Measurements from ENCODE around the gene TBXAS1. TPM values are rescaled to one million over a fixed set of nuclear protein-coding genes. Genes with fewer than 3 reads are reported as not detected.

TBXAS1 gene
- total RNA-seq, 3 donors from 2014 or later (not counting 1 experiment from before 2014, with no cell fraction given) = 72.7 to 110 (median 88.7) TPM

- intact Hi-C loops (cut with micrococcal nuclease) = no loop called here
- H3K27me3 Mint-ChIP-seq (ENCODE audit: low read depth in 2 of 2) = no peaks in the 10 kb centered on the region
- 92% methylated on average over 2 of the region's 3 CpGs for WGBS (ENCODE audit: insufficient coverage)
- Histone ChIP-seq H3K4me1 (ENCODE audit: control insufficient read depth, insufficient read depth, low read length) (no peaks in the 10 kb centered on the region), H3K27me3 (ENCODE audit: control insufficient read depth, insufficient read depth, low read length) (no peaks in the 10 kb centered on the region), H3K9me3 (ENCODE audit: control insufficient read depth, insufficient read depth, low read length) (peaks cover 5% of the 10 kb centered on the region), H3K27ac (ENCODE audit: low read length) (no peak overlapping the region), H3K36me3 (ENCODE audit: control insufficient read depth, insufficient read depth, low read length) (no peaks in the 10 kb centered on the region), H3K4me3 (ENCODE audit: low read length) (no peak overlapping the region)
- peaks cover 19% of the 10 kb centered on the region for H3K36me3 Mint-ChIP-seq
- H3K27ac Mint-ChIP-seq = no peak overlapping the region
- H3K9me3 Mint-ChIP-seq = peaks cover 0 to 2% of the 10 kb centered on the region in 2 donors
- H3K4me3 Mint-ChIP-seq = no peak overlapping the region
- H3K4me1 Mint-ChIP-seq = peaks cover 13 to 18% of the 10 kb centered on the region in 2 donors
- DNase-seq (no peak), ATAC-seq (no peak)
- no peak for TF ChIP-seq CTCF (IDR thresholded peaks at IDR 0.05)
These were observed 118.0 kb downstream of the TBXAS1 start for GRCh38 chr7:139947021-139947420.

GRCh38 chr7:139948167-139948566 is 119.1 kb downstream of the TBXAS1 start:
- Mint-ChIP-seq H3K4me3 (no peak overlapping the region), H3K27ac (no peak overlapping the region), H3K9me3 (peaks cover 0 to 2% of the 10 kb centered on the region in 2 donors), H3K4me1 (peaks cover 13 to 14% of the 10 kb centered on the region in 2 donors), H3K36me3 (peaks cover 19% of the 10 kb centered on the region), H3K27me3 (ENCODE audit: low read depth in 2 of 2) (no peaks in the 10 kb centered on the region)
- intact Hi-C loops (cut with micrococcal nuclease) = no loop called here
- Histone ChIP-seq H3K36me3 (ENCODE audit: control insufficient read depth, insufficient read depth, low read length) (no peaks in the 10 kb centered on the region), H3K4me1 (ENCODE audit: control insufficient read depth, insufficient read depth, low read length) (no peaks in the 10 kb centered on the region), H3K9me3 (ENCODE audit: control insufficient read depth, insufficient read depth, low read length) (peaks cover 5% of the 10 kb centered on the region), H3K27me3 (ENCODE audit: control insufficient read depth, insufficient read depth, low read length) (no peaks in the 10 kb centered on the region), H3K4me3 (ENCODE audit: low read length) (no peak overlapping the region), H3K27ac (ENCODE audit: low read length) (no peak overlapping the region)
- 85% methylated on average over 2 of the region's 2 CpGs for WGBS (ENCODE audit: insufficient coverage)
- ATAC-seq = no peak
- TF ChIP-seq CTCF (IDR thresholded peaks at IDR 0.05) = no peak
- no peak for DNase-seq

GRCh38 chr7:139948587-139949335 is 119.7 kb downstream of the TBXAS1 start:
- H3K27me3 ChIP-seq (ENCODE audit: control insufficient read depth, insufficient read depth, low read length) = no peaks in the 10 kb centered on the region
- peaks cover 9 to 13% of the 10 kb centered on the region in 2 donors for H3K4me1 Mint-ChIP-seq
- DNase-seq = no peak
- H3K9me3 ChIP-seq (ENCODE audit: control insufficient read depth, insufficient read depth, low read length) = peaks cover 5% of the 10 kb centered on the region
- no peaks in the 10 kb centered on the region for H3K36me3 ChIP-seq (ENCODE audit: control insufficient read depth, insufficient read depth, low read length)
- 96% methylated on average over 10 of the region's 10 CpGs for WGBS (ENCODE audit: insufficient coverage)
- ATAC-seq = no peak
- no peak overlapping the region for H3K4me3 Mint-ChIP-seq
- intact Hi-C loops (cut with micrococcal nuclease) = no loop called here
- H3K27ac ChIP-seq (ENCODE audit: low read length) = no peak overlapping the region
- peak overlapping the region in 1 of 2 donors; percentile 4 for H3K27ac Mint-ChIP-seq
- no peaks in the 10 kb centered on the region for H3K4me1 ChIP-seq (ENCODE audit: control insufficient read depth, insufficient read depth, low read length)
- no peak overlapping the region for H3K4me3 ChIP-seq (ENCODE audit: low read length)
- H3K27me3 Mint-ChIP-seq (ENCODE audit: low read depth in 2 of 2) = no peaks in the 10 kb centered on the region
- peaks cover 0 to 2% of the 10 kb centered on the region in 2 donors for H3K9me3 Mint-ChIP-seq
- peaks cover 19% of the 10 kb centered on the region for H3K36me3 Mint-ChIP-seq
- no peak for TF ChIP-seq CTCF (IDR thresholded peaks at IDR 0.05)

Data from natural killer cell (primary cell).